Mammary epithelial cell (primary cell): ENCODE measurements around the gene SLC9C2.

ENCODE experiments used
- EZH2 ChIP-seq: IDR thresholded peaks from 2 replicates; pipeline ENCODE4 v1.6.1; 2012; ENCODE audit warnings: low read length, inconsistent platforms, borderline replicate concordance
- TF ChIP-seq, protein P1 (sequence below), 2 donors: IDR thresholded peaks in 1 of 2; conservative IDR thresholded peaks in 1 of 2; 2 replicates each; pipeline ENCODE4 v1.5.1; 2011 to 2012; ENCODE audit warnings: inconsistent platforms in 2 of 2, low read length in 2 of 2, mild to moderate bottlenecking in 2 of 2, control low read depth in 1 of 2, low read depth in 1 of 2; ENCODE audit not compliant: insufficient read depth in 1 of 2; ENCODE audit errors: extremely low read depth in 1 of 2

DNA sequence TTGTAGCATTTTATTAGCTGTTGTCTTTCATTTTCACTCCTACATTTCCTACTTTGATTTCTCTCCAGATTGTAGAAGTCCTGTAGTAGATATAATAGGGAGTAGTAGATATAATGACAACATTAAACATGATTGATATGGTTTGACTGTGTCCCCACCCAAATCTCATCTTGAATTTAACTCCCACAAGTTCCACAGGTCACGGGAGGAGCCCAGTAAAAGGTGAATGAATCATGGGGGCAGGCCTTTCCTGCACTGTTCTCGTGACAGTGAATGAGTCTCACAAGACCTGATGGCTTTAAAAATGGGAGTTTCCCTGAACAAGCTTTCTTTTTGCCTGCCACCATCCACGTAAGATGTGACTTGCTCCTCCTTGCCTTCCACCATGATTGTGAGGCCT lies 133.2 kb downstream of the SLC9C2 start:
- TF ChIP-seq EZH2: no peak
- TF ChIP-seq, protein P1, sequence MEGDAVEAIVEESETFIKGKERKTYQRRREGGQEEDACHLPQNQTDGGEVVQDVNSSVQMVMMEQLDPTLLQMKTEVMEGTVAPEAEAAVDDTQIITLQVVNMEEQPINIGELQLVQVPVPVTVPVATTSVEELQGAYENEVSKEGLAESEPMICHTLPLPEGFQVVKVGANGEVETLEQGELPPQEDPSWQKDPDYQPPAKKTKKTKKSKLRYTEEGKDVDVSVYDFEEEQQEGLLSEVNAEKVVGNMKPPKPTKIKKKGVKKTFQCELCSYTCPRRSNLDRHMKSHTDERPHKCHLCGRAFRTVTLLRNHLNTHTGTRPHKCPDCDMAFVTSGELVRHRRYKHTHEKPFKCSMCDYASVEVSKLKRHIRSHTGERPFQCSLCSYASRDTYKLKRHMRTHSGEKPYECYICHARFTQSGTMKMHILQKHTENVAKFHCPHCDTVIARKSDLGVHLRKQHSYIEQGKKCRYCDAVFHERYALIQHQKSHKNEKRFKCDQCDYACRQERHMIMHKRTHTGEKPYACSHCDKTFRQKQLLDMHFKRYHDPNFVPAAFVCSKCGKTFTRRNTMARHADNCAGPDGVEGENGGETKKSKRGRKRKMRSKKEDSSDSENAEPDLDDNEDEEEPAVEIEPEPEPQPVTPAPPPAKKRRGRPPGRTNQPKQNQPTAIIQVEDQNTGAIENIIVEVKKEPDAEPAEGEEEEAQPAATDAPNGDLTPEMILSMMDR (conservative IDR thresholded peaks at IDR 0.05 in 1 of 2, IDR thresholded peaks at IDR 0.05 in 1 of 2; ENCODE audit: extremely low read depth in 1 of 2, insufficient read depth in 1 of 2, low read depth in 1 of 2, low read length in 2 of 2): no peak
